Activated CD4-positive, alpha-beta T cell treated with anti-CD3 and anti-CD28 coated beads, Interleukin-2, amount 50 U/mL, for 16 hours (primary cell): ENCODE data around the gene MAPK8.
"Not testable (repeated sequence)": the region's sequence is repeated elsewhere in the genome, so short reads cannot be mapped to it uniquely, and the experiment has no call there.

ENCODE experiments used
- DNase-seq: peaks from one replicate; pipeline ENCODE4 v3.0.0-alpha.2; 2020

Gene MAPK8

GRCh38 chr10:48389846-48390557 is 83.5 kb downstream of the MAPK8 start:
- no peak for DNase-seq

- DNase-seq: no peak
Measured at GRCh38 chr10:48390558-48390871, 84.0 kb downstream of the MAPK8 start.

GRCh38 chr10:48390933-48391845 is 84.7 kb downstream of the MAPK8 start:
- DNase-seq: peak; percentile 63

GRCh38 chr10:48391994-48392393 is 85.5 kb downstream of the MAPK8 start:
- DNase-seq: no peak

- no peak for DNase-seq
Measured at GRCh38 chr10:48398261-48398660, 91.8 kb downstream of the MAPK8 start.

- DNase-seq: no peak
Measured at GRCh38 chr10:48399056-48399541, 92.6 kb downstream of the MAPK8 start.

GRCh38 chr10:48399551-48399950 is 93.1 kb downstream of the MAPK8 start:
- no peak for DNase-seq

GRCh38 chr10:48400129-48400849 is 93.8 kb downstream of the MAPK8 start:
- no peak for DNase-seq

GRCh38 chr10:48400850-48401220 is 94.4 kb downstream of the MAPK8 start:
- no peak for DNase-seq

- no peak for DNase-seq
Measured at GRCh38 chr10:48404646-48405045, 98.2 kb downstream of the MAPK8 start.

- DNase-seq: no peak
Measured at GRCh38 chr10:48406204-48406603, 99.7 kb downstream of the MAPK8 start.

- no peak for DNase-seq
Measured at GRCh38 chr10:48406658-48407057, 100.2 kb downstream of the MAPK8 start.

GRCh38 chr10:48410503-48410902 is 104.0 kb downstream of the MAPK8 start:
- DNase-seq: no peak

GRCh38 chr10:48411510-48411909 is 105.0 kb downstream of the MAPK8 start:
- no peak for DNase-seq

- DNase-seq: no peak
Measured at GRCh38 chr10:48412081-48412480, 105.6 kb downstream of the MAPK8 start.

GRCh38 chr10:48412933-48413332 is 106.5 kb downstream of the MAPK8 start:
- DNase-seq: no peak

GRCh38 chr10:48414160-48414559 is 107.7 kb downstream of the MAPK8 start:
- no peak for DNase-seq

- DNase-seq: no peak
Measured at GRCh38 chr10:48414778-48415177, 108.3 kb downstream of the MAPK8 start.

GRCh38 chr10:48416584-48417232 is 110.2 kb downstream of the MAPK8 start:
- no peak for DNase-seq

GRCh38 chr10:48417374-48417773 is 110.9 kb downstream of the MAPK8 start:
- DNase-seq: no peak

GRCh38 chr10:48418189-48418788 is 111.8 kb downstream of the MAPK8 start:
- no peak for DNase-seq

- no peak for DNase-seq
Measured at GRCh38 chr10:48419714-48420113, 113.2 kb downstream of the MAPK8 start.

- DNase-seq: not testable (repeated sequence)
Measured at GRCh38 chr10:48421862-48422261, 115.4 kb downstream of the MAPK8 start.
